DMS153 treated with DMSO at 0.1 percent for 48 hours (cell line): ENCODE data around the gene CRHR1.
"Not testable (repeated sequence)": the region's sequence is repeated elsewhere in the genome, so short reads cannot be mapped to it uniquely, and the experiment has no call there.

Experiments used
- DNase-seq: peaks from one replicate; lab custom pipeline; 2025; ENCODE audit not compliant: unreplicated experiment; lab: John Stamatoyannopoulos, UW

The CRHR1 gene

GRCh38 chr17:45784293-45784740, at the start of gene CRHR1:
Gene CRHR1, plus strand, starts transcription at chr17:45784320. Its CDS starts 225 bp downstream, at chr17:45784545.
- no peak for DNase-seq

GRCh38 chr17:45734598-45734997, 49.5 kb upstream of the CRHR1 start:
- DNase-seq, result no peak

- DNase-seq, result no peak
These were observed 48.6 kb upstream of the CRHR1 start for GRCh38 chr17:45735488-45735887.

- no peak for DNase-seq
These were observed 44.3 kb upstream of the CRHR1 start for GRCh38 chr17:45739786-45740185.

- DNase-seq, result peak; percentile 56
These were observed 43.4 kb upstream of the CRHR1 start for GRCh38 chr17:45740553-45741330.

GRCh38 chr17:45742251-45742650, 41.9 kb upstream of the CRHR1 start:
- DNase-seq, result no peak

GRCh38 chr17:45743626-45744326, 40.3 kb upstream of the CRHR1 start:
- DNase-seq, result no peak

GRCh38 chr17:45744826-45745225, 39.3 kb upstream of the CRHR1 start:
- not testable (repeated sequence) for DNase-seq

GRCh38 chr17:45745601-45746494, 38.3 kb upstream of the CRHR1 start:
- DNase-seq, result no peak

GRCh38 chr17:45747911-45748310, 36.2 kb upstream of the CRHR1 start:
- no peak for DNase-seq

- peak; percentile 5 for DNase-seq
These were observed 35.3 kb upstream of the CRHR1 start for GRCh38 chr17:45748731-45749310.

GRCh38 chr17:45749831-45750335, 34.2 kb upstream of the CRHR1 start:
- no peak for DNase-seq

GRCh38 chr17:45750779-45751440, 33.2 kb upstream of the CRHR1 start:
- no peak for DNase-seq

GRCh38 chr17:45751466-45751865, 32.7 kb upstream of the CRHR1 start:
- DNase-seq, result no peak

GRCh38 chr17:45752246-45752645, 31.9 kb upstream of the CRHR1 start:
- DNase-seq, result no peak

- DNase-seq, result no peak
These were observed 30.4 kb upstream of the CRHR1 start for GRCh38 chr17:45753645-45754225.

- no peak for DNase-seq
These were observed 29.1 kb upstream of the CRHR1 start for GRCh38 chr17:45755050-45755449.

GRCh38 chr17:45756266-45756991, 27.7 kb upstream of the CRHR1 start:
- DNase-seq, result no peak
